Right cardiac atrium (tissue), 5 donors: ENCODE results near the gene AGPAT1. TPM values are rescaled to one million over a fixed set of nuclear protein-coding genes. Genes with fewer than 3 reads are reported as not detected.

Experiments used
- ATAC-seq, 2 donors: fragments of 200-7000 bp; cut with Tn5 transposase; one replicate each; pipeline versions ENCODE4 v1.8.0 to v1.9.1; 2020; ENCODE audit warnings: moderate library complexity in 2 of 2, mild to moderate bottlenecking in 1 of 2
- DNase-seq, 3 donors: peaks; one replicate each; pipeline ENCODE4 v3.0.0-alpha.2; 2020
- H3K27ac ChIP-seq: one replicate; pipeline ENCODE4 v1.5.1; 2013; ENCODE audit warnings: mild to moderate bottlenecking, low read length, control low read depth, moderate library complexity
- H3K27me3 ChIP-seq: one replicate; pipeline ENCODE4 v1.6.1; 2013; ENCODE audit not compliant: control insufficient read depth, insufficient read depth
- H3K4me1 ChIP-seq: one replicate; pipeline ENCODE4 v1.6.1; 2013; ENCODE audit warnings: low read length; ENCODE audit not compliant: control insufficient read depth, insufficient read depth
- H3K4me3 ChIP-seq: one replicate; pipeline ENCODE4 v1.5.1; 2013; ENCODE audit warnings: low read length, control low read depth
- H3K9me3 ChIP-seq: one replicate; pipeline ENCODE4 v1.6.1; 2013; ENCODE audit warnings: low read length; ENCODE audit not compliant: control insufficient read depth
- WGBS: extraction: QIAGEN DNeasy Blood & Tissue Kit; methylation state at CpG from one replicate; pipeline ENCODE4 v1.1.7; 2013; 5-methylcytosine and 5-hydroxymethylcytosine counted together
- intact Hi-C, 4 donors: fragments of 100-400 bp; cut with DNase I; formaldehyde crosslinking; loops; one replicate each; pipeline versions ENCODE4 v1.11.0 to v1.14.0; 2022 to 2023
- microRNA-seq, 2 donors: library from miRNA; unstranded; fragments of <30 nt; microRNA quantifications; one replicate each; pipeline ENCODE4 v1.2.0, GENCODE V29; 2020 to 2021
- polyA plus RNA-seq: library from polyadenylated mRNA; stranded (reverse); fragments of 200-250 nt; gene quantifications from one replicate; pipeline ENCODE4 v1.2.3, GENCODE V29; 2013
- total RNA-seq, 4 donors: library from RNA; stranded (reverse); fragmentation: NEBNext Ultra II Directional; extraction: Animal tissue kit (Norgen Biotek cat#: 25700); gene quantifications; one replicate each; pipeline ENCODE4 v1.2.1, GENCODE V29; 2021
- donor health status: healthy with polysubstance abuse.
- donor health status: DM: no; HTN: yes; CAD: no.
- donor health status: DM: no; HTN: no; CAD: no.
- donor health status: DM: no; HTN: yes; CAD: no; lungs with severe emphysema.
- donor health status: DM: yes; HTN: yes; CAD: no.

Gene AGPAT1
- total and polyA plus RNA-seq, 5 donors, result 54.9 to 67.2 (median 61.5) TPM

DNA sequence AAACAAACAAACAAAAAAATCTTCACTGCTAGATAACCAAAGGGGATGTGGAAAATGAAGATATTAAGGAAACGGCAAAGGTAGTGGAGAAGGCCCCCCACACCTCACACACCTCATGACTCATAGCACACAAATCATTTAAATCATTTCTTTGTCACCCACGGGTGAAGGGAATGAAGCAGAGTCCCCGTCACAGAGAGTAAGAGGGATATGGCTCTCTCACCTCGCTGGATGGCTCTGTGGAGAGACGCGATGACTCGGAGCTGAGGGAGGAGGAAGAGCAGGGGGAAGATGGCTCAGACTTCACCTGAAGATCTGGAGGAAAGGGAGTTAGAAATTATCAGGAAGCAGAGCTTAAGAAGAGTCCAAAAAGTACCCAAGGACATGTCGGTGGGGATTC is 49.0 kb downstream of the AGPAT1 start:
- Histone ChIP-seq H3K9me3 (no peaks in the 10 kb centered on the region), H3K4me3 (peak overlapping the region; percentile 98), H3K27ac (no peak overlapping the region), H3K4me1 (peaks cover 21% of the 10 kb centered on the region), H3K27me3 (no peaks in the 10 kb centered on the region)
- 63% methylated on average over 8 of the region's 8 CpGs for WGBS
- no peak for DNase-seq
- intact Hi-C loops, result loop anchor here in 2 of 4 donors (5.0 to 10.0 kb wide), 2 partner anchors 48 to 70 kb away; partner anchors contain the start of genes AGPAT1 (in 1 of the 2) and RNF5 (in 1 of the 2)
- no peak for ATAC-seq

DNA sequence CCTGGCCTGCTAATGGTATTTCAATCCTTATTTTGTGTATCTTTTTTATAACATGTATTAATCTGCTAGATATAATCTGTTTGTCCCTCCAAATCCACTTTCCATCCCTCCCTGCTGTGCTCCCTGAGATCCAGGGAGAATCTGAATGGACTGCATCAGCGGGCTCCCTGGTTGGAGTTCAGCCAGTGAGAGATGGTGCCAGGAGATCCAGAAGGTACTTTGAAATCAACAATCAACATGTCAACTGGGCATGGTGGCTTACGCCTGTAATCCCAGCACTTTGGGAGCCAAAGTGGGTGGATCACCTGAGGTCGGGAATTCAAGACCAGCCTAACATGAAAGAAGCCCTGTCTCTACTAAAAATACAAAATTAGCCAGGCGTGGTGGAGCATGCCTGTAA is 52.2 kb downstream of the AGPAT1 start:
- peaks cover 12% of the 10 kb centered on the region for H3K4me1 ChIP-seq
- ATAC-seq (no peak), DNase-seq (no peak)
- intact Hi-C loops, result loop anchor here in 1 of 4 donors (10.0 kb wide), 1 partner anchor 51 kb away; the partner anchor contains the start of genes AGPAT1 and RNF5
- H3K27ac ChIP-seq, result no peak overlapping the region
- 84% methylated on average over 4 of the region's 4 CpGs for WGBS
- no peaks in the 10 kb centered on the region for H3K9me3 ChIP-seq
- no peaks in the 10 kb centered on the region for H3K27me3 ChIP-seq
- no peak overlapping the region for H3K4me3 ChIP-seq

DNA sequence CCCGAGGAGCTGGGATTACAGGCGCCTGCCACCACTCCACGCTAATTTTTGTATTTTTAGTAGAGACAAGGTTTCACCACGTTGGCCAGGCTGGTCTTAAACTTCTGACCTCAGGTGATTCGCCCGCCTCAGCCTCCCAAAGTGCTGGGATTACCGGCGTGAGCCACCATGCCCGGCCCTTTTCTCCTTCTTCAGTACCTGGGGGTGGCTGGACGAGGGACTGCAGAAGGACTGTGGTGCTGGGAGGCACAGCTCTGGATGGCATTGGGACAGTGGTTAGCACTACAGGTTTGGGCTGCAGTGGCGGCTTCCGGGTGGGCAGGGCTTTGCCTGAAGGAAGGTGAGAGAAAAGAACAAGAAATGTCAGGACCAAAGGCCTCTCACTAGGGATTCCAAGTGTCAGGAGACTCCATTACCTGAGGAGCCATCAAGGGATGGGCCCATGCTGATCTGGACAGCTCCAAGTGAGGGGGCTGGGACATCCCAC is 55.3 kb downstream of the AGPAT1 start:
- ATAC-seq, result no peak
- H3K9me3 ChIP-seq, result no peaks in the 10 kb centered on the region
- 96% methylated on average over 12 of the region's 12 CpGs for WGBS
- H3K27ac ChIP-seq, result no peak overlapping the region
- no peak overlapping the region for H3K4me3 ChIP-seq
- intact Hi-C loops, result loop anchor here in 1 of 4 donors (10.0 kb wide), 1 partner anchor 54 kb away; the partner anchor contains the start of genes AGPAT1 and RNF5
- no peak for DNase-seq
- no peaks in the 10 kb centered on the region for H3K4me1 ChIP-seq
- no peaks in the 10 kb centered on the region for H3K27me3 ChIP-seq

DNA sequence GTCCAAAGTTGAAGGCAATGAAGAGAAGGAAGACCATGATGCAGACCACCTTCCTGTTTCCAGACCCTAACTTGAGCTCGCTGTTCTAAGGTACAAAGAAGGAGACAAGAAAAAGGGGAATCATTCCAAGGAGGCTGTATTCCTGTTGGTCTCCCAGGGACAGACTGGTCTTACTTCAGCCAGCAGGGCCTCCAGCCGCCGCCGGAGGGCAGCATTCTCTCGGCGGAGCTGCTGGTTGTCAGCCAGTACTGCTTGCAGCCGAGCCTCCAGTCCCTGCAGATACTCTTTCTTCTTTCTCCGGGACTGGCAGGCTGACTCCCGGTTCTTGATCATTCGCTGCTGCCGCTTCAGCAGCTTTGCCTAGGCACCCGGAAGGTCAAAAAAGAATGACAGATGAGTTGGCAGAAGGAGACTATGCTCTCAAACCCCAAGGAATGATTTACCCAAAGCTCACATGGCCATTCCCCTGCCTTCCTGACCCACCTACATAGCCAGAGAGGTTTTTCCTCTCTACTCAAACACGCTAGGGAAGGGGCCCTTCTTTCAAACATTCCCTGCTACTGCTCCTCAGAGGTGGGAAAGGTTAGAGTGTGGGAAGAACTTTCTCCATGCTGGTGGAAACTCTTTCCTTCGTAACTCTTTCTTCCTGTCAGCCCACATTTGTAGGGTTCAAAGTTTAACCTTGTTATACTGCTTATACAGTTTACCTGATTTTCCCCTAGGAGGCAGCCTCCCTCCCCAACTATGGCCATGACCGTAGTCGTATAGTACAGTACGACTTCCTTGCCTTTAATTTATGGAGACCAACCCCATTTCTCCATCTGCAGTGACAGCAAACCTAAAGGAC is 56.9 kb downstream of the AGPAT1 start:
- DNase-seq (peak; percentile 88 to 95 (median 94)), ATAC-seq (peak; percentile 74 to 76)
- no peaks in the 10 kb centered on the region for H3K27me3 ChIP-seq
- no peak overlapping the region for H3K4me3 ChIP-seq
- H3K9me3 ChIP-seq, result no peaks in the 10 kb centered on the region
- H3K4me1 ChIP-seq, result no peaks in the 10 kb centered on the region
- WGBS, result 18% methylated on average over 17 of the region's 17 CpGs
- H3K27ac ChIP-seq, result no peak overlapping the region
- intact Hi-C loops, result no loop called here

Small RNA genes lying within 50 kb of the gene (microRNA-seq; reads per million reads assigned to microRNA genes)
- gene MIR6721 (1.1 to 3.4 reads per million in 2 donors), gene MIR6833 (0.42 to 0.54 reads per million in 2 donors)

Other genes with a start within 250 kb of the AGPAT1 start
- gene C2, start 248.4 kb downstream of the AGPAT1 start, total RNA-seq, result 10 to 100 TPM; 10.9 to 19.8 (median 12.0) TPM
- 3.0 TPM for gene C2, start 248.4 kb downstream of the AGPAT1 start, polyA plus RNA-seq
- 10 to 100 TPM; 14.2 to 34.2 (median 24.2) TPM for gene CFB, start 230.0 kb downstream of the AGPAT1 start, total RNA-seq
- 10.4 TPM for gene CFB, start 230.0 kb downstream of the AGPAT1 start, polyA plus RNA-seq
- gene NELFE, start 217.1 kb downstream of the AGPAT1 start, total RNA-seq, result 10 to 100 TPM; 49.2 to 53.1 (median 50.9) TPM
- 45.8 TPM for gene NELFE, start 217.1 kb downstream of the AGPAT1 start, polyA plus RNA-seq
- 10 to 100 TPM; 36.5 to 43.1 (median 37.0) TPM for gene SKIC2, start 216.9 kb downstream of the AGPAT1 start, total RNA-seq
- 28.9 TPM for gene SKIC2, start 216.9 kb downstream of the AGPAT1 start, polyA plus RNA-seq
- 10 to 100 TPM; 12.0 to 17.2 (median 16.1) TPM for gene DXO, start 203.9 kb downstream of the AGPAT1 start, total RNA-seq
- 16.9 TPM for gene DXO, start 203.9 kb downstream of the AGPAT1 start, polyA plus RNA-seq
- gene C4A, start 194.0 kb downstream of the AGPAT1 start, total RNA-seq, result 100 to 1,000 TPM in 3 of 4 donors, 10 to 100 TPM in 1; 91.0 to 154 (median 139) TPM
- 40.7 TPM for gene C4A, start 194.0 kb downstream of the AGPAT1 start, polyA plus RNA-seq
- gene C4B, start 161.3 kb downstream of the AGPAT1 start, total RNA-seq, result 100 to 1,000 TPM in 3 of 4 donors, 10 to 100 TPM in 1; 86.0 to 163 (median 139) TPM
- gene C4B, start 161.3 kb downstream of the AGPAT1 start, polyA plus RNA-seq, result 41.2 TPM
- gene CYP21A2, start 137.7 kb downstream of the AGPAT1 start, total RNA-seq, result 1 to 10 TPM in 1 of 4 donors, under 1 TPM in 2, not detected in 1; 0.47 to 3.2 (median 0.51) TPM
- 0.48 TPM for gene CYP21A2, start 137.7 kb downstream of the AGPAT1 start, polyA plus RNA-seq
- 100 to 1,000 TPM in 3 of 4 donors, 10 to 100 TPM in 1; 77.9 to 182 (median 115) TPM for gene TNXB, start 66.7 kb downstream of the AGPAT1 start, total RNA-seq
- gene TNXB, start 66.7 kb downstream of the AGPAT1 start, polyA plus RNA-seq, result 99.0 TPM
- gene ATF6B, start 47.8 kb downstream of the AGPAT1 start, total RNA-seq, result 10 to 100 TPM; 35.2 to 44.9 (median 38.5) TPM
- gene ATF6B, start 47.8 kb downstream of the AGPAT1 start, polyA plus RNA-seq, result 29.2 TPM
- 1 to 10 TPM; 2.9 to 3.6 (median 3.1) TPM for gene FKBPL, start 45.8 kb downstream of the AGPAT1 start, total RNA-seq
- 3.5 TPM for gene FKBPL, start 45.8 kb downstream of the AGPAT1 start, polyA plus RNA-seq
- gene PRRT1, start 24.1 kb downstream of the AGPAT1 start, total RNA-seq, result 1 to 10 TPM; 1.5 to 3.3 (median 1.8) TPM
- gene PRRT1, start 24.1 kb downstream of the AGPAT1 start, polyA plus RNA-seq, result 2.6 TPM
- gene PPT2, start 21.9 kb downstream of the AGPAT1 start, total RNA-seq, result 10 to 100 TPM; 26.1 to 30.5 (median 30.1) TPM
- 22.4 TPM for gene PPT2, start 21.9 kb downstream of the AGPAT1 start, polyA plus RNA-seq
- gene EGFL8, start 11.5 kb downstream of the AGPAT1 start, total RNA-seq, result 10 to 100 TPM in 3 of 4 donors, 1 to 10 TPM in 1; 8.4 to 16.9 (median 12.9) TPM
- gene EGFL8, start 11.5 kb downstream of the AGPAT1 start, polyA plus RNA-seq, result 12.6 TPM
- 10 to 100 TPM; 73.2 to 88.3 (median 76.7) TPM for gene RNF5, start 2.3 kb upstream of the AGPAT1 start, total RNA-seq
- gene RNF5, start 2.3 kb upstream of the AGPAT1 start, polyA plus RNA-seq, result 118 TPM
- gene AGER, start 8.2 kb upstream of the AGPAT1 start, total RNA-seq, result 1 to 10 TPM; 1.8 to 3.6 (median 3.5) TPM
- gene AGER, start 8.2 kb upstream of the AGPAT1 start, polyA plus RNA-seq, result 1.6 TPM
- 10 to 100 TPM; 44.1 to 61.0 (median 51.8) TPM for gene PBX2, start 14.1 kb upstream of the AGPAT1 start, total RNA-seq
- 44.7 TPM for gene PBX2, start 14.1 kb upstream of the AGPAT1 start, polyA plus RNA-seq
- gene GPSM3, start 16.6 kb upstream of the AGPAT1 start, total RNA-seq, result 1 to 10 TPM; 5.9 to 9.5 (median 8.3) TPM
- 4.0 TPM for gene GPSM3, start 16.6 kb upstream of the AGPAT1 start, polyA plus RNA-seq
- 10 to 100 TPM; 14.4 to 27.6 (median 22.1) TPM for gene NOTCH4, start 48.0 kb upstream of the AGPAT1 start, total RNA-seq
- gene NOTCH4, start 48.0 kb upstream of the AGPAT1 start, polyA plus RNA-seq, result 33.5 TPM
- gene TSBP1, start 195.8 kb upstream of the AGPAT1 start, total RNA-seq, result not detected
- not detected for gene TSBP1, start 195.8 kb upstream of the AGPAT1 start, polyA plus RNA-seq
- gene BTNL2, start 231.1 kb upstream of the AGPAT1 start, total RNA-seq, result not detected
- not detected for gene BTNL2, start 231.1 kb upstream of the AGPAT1 start, polyA plus RNA-seq